A673 (cell line): ENCODE results near the gene CETN2. TPM values are rescaled to one million over a fixed set of nuclear protein-coding genes. Genes with fewer than 3 reads are reported as not detected.

Experiments used
- BruUV-seq: library from RNA; stranded (reverse); fragments of 400-500 nt; replicated peaks from 2 replicates; lab custom pipeline; 2021; lab: Mats Ljungman, UMichigan
- CTCF ChIA-PET: fragments of 300-600 bp; sonication (Branson Sonifier 250); formaldehyde crosslinking; loops from one replicate; lab custom pipeline; 2022; ENCODE audit warnings: antibody characterized with exemption; lab: Charles Lee
- POLR2A ChIA-PET: fragments of 300-600 bp; sonication (Branson Sonifier 250); formaldehyde crosslinking; loops from one replicate; lab custom pipeline; 2022; ENCODE audit warnings: antibody characterized with exemption; ENCODE audit not compliant: low non-redundant PET; lab: Charles Lee
- DNase-seq: peaks from one replicate; pipeline ENCODE4 v3.0.0-alpha.2; 2015; ENCODE audit warnings: low spot score
- H3K27ac ChIP-seq: fragments of 200-600 bp; sonication (generic); 2 replicates; pipeline ENCODE4 v1.5.1; 2016; ENCODE audit warnings: mixed run types, low read depth, mild to moderate bottlenecking, mixed read lengths, antibody characterized with exemption, low read length; ENCODE audit not compliant: poor library complexity, severe bottlenecking
- H3K27me3 ChIP-seq: fragments of 200-600 bp; sonication (generic); replicated peaks from 2 replicates; pipeline ENCODE4 v1.6.1; 2017; ENCODE audit warnings: mixed run types, low read depth, mild to moderate bottlenecking, mixed read lengths, antibody characterized with exemption, low read length; ENCODE audit not compliant: insufficient read depth, poor library complexity
- H3K36me3 ChIP-seq: fragments of 200-600 bp; sonication (generic); 2 replicates; pipeline ENCODE4 v1.6.1; 2016; ENCODE audit warnings: mixed run types, mild to moderate bottlenecking, mixed read lengths, antibody characterized with exemption, low read length; ENCODE audit not compliant: insufficient read depth, poor library complexity, severe bottlenecking
- H3K4me1 ChIP-seq: fragments of 200-600 bp; sonication (generic); 2 replicates; pipeline ENCODE4 v1.6.1; 2017; ENCODE audit warnings: mixed run types, mild to moderate bottlenecking, mixed read lengths, antibody characterized with exemption, low read length; ENCODE audit not compliant: insufficient read depth, poor library complexity, severe bottlenecking
- H3K4me3 ChIP-seq: fragments of 200-600 bp; sonication (generic); 2 replicates; pipeline ENCODE4 v1.5.1; 2016; ENCODE audit warnings: low read depth, mixed run types, mild to moderate bottlenecking, mixed read lengths, low read length; ENCODE audit not compliant: poor library complexity, severe bottlenecking
- H3K9me3 ChIP-seq: fragments of 200-600 bp; sonication (generic); 2 replicates; pipeline ENCODE4 v1.6.1; 2016; ENCODE audit warnings: mixed run types, low read depth, mild to moderate bottlenecking, mixed read lengths, antibody characterized with exemption, low read length; ENCODE audit not compliant: poor library complexity, severe bottlenecking
- CTCF ChIP-seq: fragments of 300-800, 200-600 bp; sonication (generic); conservative IDR thresholded peaks from 2 replicates; pipeline ENCODE4 v1.5.1; 2017; ENCODE audit warnings: low read depth, mild to moderate bottlenecking, antibody characterized with exemption, low read length, moderate library complexity, mixed read lengths
- EZH2 ChIP-seq: fragments of 200-600 bp; sonication (generic); IDR thresholded peaks from 2 replicates; pipeline ENCODE4 v1.6.1; 2017; ENCODE audit warnings: borderline replicate concordance, low read depth, mild to moderate bottlenecking, mixed read lengths, antibody characterized with exemption, low read length; ENCODE audit not compliant: poor library complexity, severe bottlenecking
- intact Hi-C: fragments of 100-400 bp; cut with micrococcal nuclease; formaldehyde crosslinking; loops from one replicate; pipeline ENCODE4 v1.10.0; 2022; ENCODE audit not compliant: unreplicated experiment
- total RNA-seq: library from RNA; stranded (reverse); gene quantifications from 2 replicates; pipeline ENCODE4 v1.2.3, GENCODE V29; 2021

Gene CETN2
- total RNA-seq, 1 experiment from 2014 or later: 36.1 TPM

GRCh38 chrX:152822383-152823086 is 8.0 kb downstream of the CETN2 start:
- intact Hi-C loops: loop anchor here (10.0 kb wide), 1 partner anchor 1668 kb away; no protein-coding TSS in a partner anchor
- no peaks in the 10 kb centered on the region for H3K9me3 ChIP-seq
- POLR2A ChIA-PET: no interaction called here
- CTCF ChIA-PET: no interaction called here
- DNase-seq: no peak
- TF ChIP-seq EZH2 (no peak), CTCF (no peak)
- no peaks in the 10 kb centered on the region for H3K36me3 ChIP-seq
- H3K27ac ChIP-seq: no peak overlapping the region
- BruUV-seq: no TSS peak
- peaks cover 26% of the 10 kb centered on the region for H3K27me3 ChIP-seq
- no peaks in the 10 kb centered on the region for H3K4me1 ChIP-seq
- H3K4me3 ChIP-seq: no peak overlapping the region

GRCh38 chrX:152821145-152821765 is 9.3 kb downstream of the CETN2 start:
- peak; percentile 51 for DNase-seq
- no peaks in the 10 kb centered on the region for H3K9me3 ChIP-seq
- POLR2A ChIA-PET: no interaction called here

GRCh38 chrX:152819732-152820131 is 10.8 kb downstream of the CETN2 start:
- H3K27ac ChIP-seq: no peak overlapping the region
- no peaks in the 10 kb centered on the region for H3K4me1 ChIP-seq
- no peak overlapping the region for H3K4me3 ChIP-seq
- POLR2A ChIA-PET: no interaction called here
- intact Hi-C loops: loop anchor here (5.0 to 10.0 kb wide), 2 partner anchors 1067 to 1665 kb away; no protein-coding TSS in a partner anchor
- no peak for TF ChIP-seq CTCF
- no peak for TF ChIP-seq EZH2
- H3K9me3 ChIP-seq: no peaks in the 10 kb centered on the region
- CTCF ChIA-PET: no interaction called here
- peaks cover 32% of the 10 kb centered on the region for H3K27me3 ChIP-seq
- no peak for DNase-seq
- BruUV-seq: no TSS peak
- no peaks in the 10 kb centered on the region for H3K36me3 ChIP-seq

More at GRCh38 chrX:152821145-152821765, 9.3 kb downstream of the CETN2 start:
- Histone ChIP-seq H3K27ac (no peak overlapping the region), H3K36me3 (no peaks in the 10 kb centered on the region), H3K4me1 (no peaks in the 10 kb centered on the region), H3K27me3 (peaks cover 26% of the 10 kb centered on the region), H3K4me3 (no peak overlapping the region)
- CTCF ChIA-PET: interaction anchor here (0.6 kb wide), 1 partner anchor 219 kb away, joined by 3 read pairs; no protein-coding TSS in a partner anchor
- BruUV-seq: no TSS peak
- TF ChIP-seq CTCF: peak; percentile 66
- no peak for TF ChIP-seq EZH2
- intact Hi-C loops: loop anchor here (10.0 kb wide), 1 partner anchor 1666 kb away; no protein-coding TSS in a partner anchor
